GM19351 (cell line): ENCODE data around the gene SYT17.

Experiments used
- ATAC-seq: cut with Tn5 transposase; IDR thresholded peaks from one replicate; pipeline ENCODE4 v1.9.1; 2021; ENCODE audit warnings: mild to moderate bottlenecking, moderate library complexity; ENCODE audit not compliant: unreplicated experiment

Gene SYT17

GRCh38 chr16:19210280-19210924 is 42.4 kb downstream of the SYT17 start:
- ATAC-seq = peak; percentile 81

GRCh38 chr16:19210968-19211367 is 42.9 kb downstream of the SYT17 start:
- peak; percentile 53 for ATAC-seq

DNA sequence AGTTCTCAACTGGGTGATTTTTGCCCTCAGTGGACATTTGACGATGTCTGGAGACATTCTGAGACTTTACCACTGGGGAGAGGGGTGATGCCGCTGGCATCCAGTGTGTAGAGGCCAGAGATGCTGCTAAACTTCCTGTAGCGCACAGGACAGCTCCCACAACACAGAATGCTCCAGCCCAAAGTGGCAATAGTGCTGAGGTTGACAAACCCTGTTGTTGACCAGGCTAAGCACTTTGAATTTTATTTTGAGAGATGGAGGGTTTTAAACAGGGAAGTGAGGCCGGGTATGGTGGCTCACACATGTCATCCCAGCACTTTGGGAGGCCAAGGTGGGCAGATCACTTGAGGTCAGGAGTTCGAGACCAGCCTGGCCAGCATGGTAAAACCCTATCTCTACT is 44.0 kb downstream of the SYT17 start:
- no peak for ATAC-seq

GRCh38 chr16:19213885-19214284 is 45.8 kb downstream of the SYT17 start:
- ATAC-seq = no peak

DNA sequence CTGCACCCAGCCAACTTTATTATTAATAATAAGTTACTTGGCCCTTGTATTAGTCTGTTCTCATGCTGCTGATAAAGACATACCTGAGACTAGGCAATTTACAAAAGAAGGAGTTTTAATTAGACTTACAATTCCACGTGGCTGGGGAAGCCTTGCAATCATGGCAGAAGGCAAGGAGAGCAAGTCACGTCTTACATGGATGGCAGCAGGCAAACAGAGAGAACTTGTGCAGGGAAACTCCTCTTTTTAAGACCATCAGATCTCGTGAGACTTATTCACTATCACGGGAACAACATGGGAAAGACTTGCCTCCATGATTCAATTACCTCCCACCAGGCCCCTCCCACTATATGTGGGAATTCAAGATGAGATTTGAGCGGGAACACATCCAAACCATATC is 47.7 kb downstream of the SYT17 start:
- no peak for ATAC-seq

DNA sequence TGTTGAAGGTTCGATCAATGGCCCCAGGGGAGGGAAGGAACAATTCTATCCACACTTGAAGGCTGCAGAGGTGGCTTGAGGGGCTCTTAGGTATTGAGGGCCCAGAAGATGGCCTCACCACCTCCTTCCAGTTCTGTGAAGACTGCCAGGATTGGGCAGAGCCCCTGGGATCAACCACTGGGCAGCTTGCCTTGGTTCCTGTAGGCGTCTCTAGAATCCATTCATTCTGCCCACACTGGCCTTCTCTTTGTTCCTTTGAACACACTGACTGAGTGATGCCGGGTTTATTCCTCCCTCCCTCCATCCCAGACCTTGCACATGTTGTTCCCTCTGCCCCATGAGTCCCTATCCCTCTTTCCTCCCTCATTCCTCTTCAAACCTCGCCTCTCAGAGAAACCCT is 50.5 kb downstream of the SYT17 start:
- no peak for ATAC-seq

GRCh38 chr16:19219836-19220235 is 51.8 kb downstream of the SYT17 start:
- ATAC-seq = no peak

GRCh38 chr16:19223235-19224170 is 55.5 kb downstream of the SYT17 start:
- ATAC-seq = no peak

DNA sequence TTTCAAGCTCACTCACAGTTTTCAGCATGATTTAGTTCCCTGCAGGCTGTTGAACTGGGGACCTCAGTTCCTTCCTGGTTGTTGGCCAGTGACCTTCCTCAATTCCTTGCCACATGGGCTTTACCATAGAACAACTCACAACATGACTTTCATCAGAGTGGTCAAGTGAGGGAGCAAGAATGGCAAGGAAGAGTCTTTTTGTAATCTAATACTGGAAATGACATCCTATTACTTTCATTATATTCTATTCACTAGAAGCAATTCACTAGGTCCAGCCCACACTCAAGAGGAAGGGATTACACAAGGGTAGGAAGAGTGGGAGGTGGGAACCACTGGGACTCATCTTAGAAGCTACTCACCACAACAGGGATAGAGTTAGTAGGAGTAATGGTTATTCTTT is 57.6 kb downstream of the SYT17 start:
- no peak for ATAC-seq

- ATAC-seq = no peak
Observed at GRCh38 chr16:19227643-19228042, 59.6 kb downstream of the SYT17 start.

DNA sequence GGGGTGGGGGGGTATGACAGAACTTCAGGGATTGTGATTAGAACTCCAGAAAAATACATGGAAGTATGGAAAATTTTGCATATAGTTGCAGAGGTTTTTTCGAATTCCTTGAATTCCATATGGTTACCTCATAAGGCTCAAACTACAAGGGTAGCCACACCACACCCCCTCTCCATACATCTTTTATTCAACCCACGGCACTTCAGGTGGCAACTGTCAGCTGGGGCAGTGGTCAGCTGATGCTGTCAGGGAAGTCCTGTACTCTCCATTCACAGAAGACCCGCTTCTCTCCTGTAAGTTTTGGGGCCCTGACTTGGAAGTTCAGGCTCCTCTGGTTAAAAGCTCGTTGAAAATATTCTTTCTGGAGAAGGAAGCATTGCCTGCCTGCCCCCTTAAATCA is 60.0 kb downstream of the SYT17 start:
- ATAC-seq = no peak

- no peak for ATAC-seq
Observed at GRCh38 chr16:19228575-19228974, 60.5 kb downstream of the SYT17 start.

GRCh38 chr16:19230575-19230974 is 62.5 kb downstream of the SYT17 start:
- ATAC-seq = no peak

GRCh38 chr16:19231881-19232280 is 63.8 kb downstream of the SYT17 start:
- no peak for ATAC-seq

DNA sequence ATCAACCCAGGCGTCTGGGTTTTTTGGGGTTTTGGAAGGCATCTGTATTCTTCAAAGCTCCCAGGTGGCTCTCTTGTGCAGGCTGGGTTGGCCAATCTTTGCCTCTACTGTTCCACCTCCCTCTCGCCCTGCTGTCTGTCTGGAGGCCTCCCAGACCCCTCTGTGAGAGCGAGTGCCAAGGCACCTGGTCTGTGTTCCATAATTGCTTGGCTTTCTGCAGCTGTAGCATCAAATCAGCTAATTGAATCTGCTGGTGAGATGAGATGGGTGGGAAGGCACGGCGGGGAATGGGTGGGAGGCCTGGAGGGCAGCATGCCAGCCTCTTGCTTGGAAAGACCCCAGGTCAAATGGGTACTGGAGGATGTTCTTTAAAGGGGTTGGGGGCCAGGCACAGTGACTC is 64.9 kb downstream of the SYT17 start:
- no peak for ATAC-seq

DNA sequence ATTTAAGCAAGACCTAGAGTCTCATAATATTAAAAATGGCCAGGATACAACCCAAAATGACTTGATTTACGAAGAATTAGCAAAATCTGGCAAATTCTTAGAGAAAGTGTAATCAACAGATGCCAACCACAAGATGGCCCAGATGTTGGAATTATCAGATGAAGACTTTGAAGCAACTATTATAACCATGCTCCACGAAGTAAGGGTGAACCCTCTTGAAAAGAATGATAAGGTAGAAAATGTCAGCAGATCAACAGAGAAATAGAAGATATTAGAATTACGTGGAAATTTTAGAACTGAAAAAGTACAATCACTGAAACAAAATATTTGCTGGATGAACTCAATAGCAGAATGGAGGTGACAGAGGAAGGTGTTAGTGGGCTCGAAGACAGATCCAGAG is 67.4 kb downstream of the SYT17 start:
- no peak for ATAC-seq

- ATAC-seq = no peak
Observed at GRCh38 chr16:19235886-19236285, 67.8 kb downstream of the SYT17 start.

- ATAC-seq = no peak
Observed at GRCh38 chr16:19236561-19237209, 68.6 kb downstream of the SYT17 start.

- no peak for ATAC-seq
Observed at GRCh38 chr16:19238406-19238805, 70.4 kb downstream of the SYT17 start.

- no peak for ATAC-seq
Observed at GRCh38 chr16:19239511-19240155, 71.6 kb downstream of the SYT17 start.

- ATAC-seq = no peak
Observed at GRCh38 chr16:19240494-19240893, 72.5 kb downstream of the SYT17 start.
